Renal pelvis (tissue), 3 donors: ENCODE data around the gene TMEM19. TPM values are rescaled to one million over a fixed set of nuclear protein-coding genes. Genes with fewer than 3 reads are reported as not detected.

Experiments used
- polyA plus RNA-seq, 3 donors: library from polyadenylated mRNA; unstranded; fragments of 120-200 nt; gene quantifications; one replicate each; pipeline ENCODE4 v1.2.1, GENCODE V29; 2013; ENCODE audit not compliant: insufficient read length in 3 of 3

Gene TMEM19
- polyA plus RNA-seq, 3 donors: 33.4 to 40.0 (median 35.0) TPM

Other genes with a start within 250 kb of the TMEM19 start
- 10 to 100 TPM; 17.2 to 23.0 (median 18.0) TPM for gene LGR5, start 246.3 kb upstream of the TMEM19 start, polyA plus RNA-seq
- gene ZFC3H1, start 22.2 kb upstream of the TMEM19 start, polyA plus RNA-seq: 10 to 100 TPM; 51.0 to 80.5 (median 73.7) TPM
- gene THAP2, start 21.8 kb upstream of the TMEM19 start, polyA plus RNA-seq: 10 to 100 TPM; 13.0 to 16.4 (median 15.7) TPM
- gene RAB21, start 68.8 kb downstream of the TMEM19 start, polyA plus RNA-seq: 10 to 100 TPM; 51.5 to 62.2 (median 61.5) TPM
- gene TBC1D15, start 153.7 kb downstream of the TMEM19 start, polyA plus RNA-seq: 10 to 100 TPM; 43.1 to 54.1 (median 53.1) TPM